Body of pancreas (tissue), 4 donors: Measurements from ENCODE around the gene COX7A1. TPM values are rescaled to one million over a fixed set of nuclear protein-coding genes. Genes with fewer than 3 reads are reported as not detected.
"Not testable (repeated sequence)": the region's sequence is repeated elsewhere in the genome, so short reads cannot be mapped to it uniquely, and the experiment has no call there.

Experiments used
- ATAC-seq: fragments of 150-250 bp; one replicate; pipeline ENCODE4 v1.9.1; 2016
- DNase-seq, 4 donors: peaks; one replicate each; pipeline ENCODE4 v3.0.0-alpha.2; 2019
- H3K27ac ChIP-seq, 4 donors: fragments of 200-600 bp; sonication (generic); 1 replicate in 3 of 4; 2 replicates in 1 of 4; pipeline versions ENCODE4 v1.5.1 to v1.6.1; 2016 to 2019; ENCODE audit warnings: mild to moderate bottlenecking in 1 of 4, mixed read lengths in 1 of 4, moderate library complexity in 1 of 4
- H3K27me3 ChIP-seq, 2 donors: fragments of 200-600 bp; sonication (generic); one replicate each; pipeline ENCODE4 v1.6.0; 2016; ENCODE audit warnings: mild to moderate bottlenecking in 1 of 2
- H3K36me3 ChIP-seq, 2 donors: fragments of 200-600 bp; sonication (generic); replicated peaks in 1 of 2; 2 replicates each; pipeline ENCODE4 v1.5.1; 2016; ENCODE audit warnings: low read depth in 2 of 2; ENCODE audit not compliant: insufficient read depth in 1 of 2
- H3K4me1 ChIP-seq: fragments of 200-600 bp; sonication (generic); one replicate; pipeline ENCODE4 v1.6.0; 2016
- H3K4me3 ChIP-seq, 2 donors: fragments of 200-600 bp; sonication (generic); 1 replicate in 1 of 2; 2 replicates in 1 of 2; pipeline ENCODE4 v1.5.1; 2016 to 2019
- H3K9me3 ChIP-seq, 3 donors: fragments of 200-600 bp; sonication (generic); 1 replicate in 2 of 3; 2 replicates in 1 of 3; pipeline ENCODE4 v1.5.1; 2016
- POLR2A ChIP-seq, 3 donors: fragments of 450-650 bp; IDR thresholded peaks; one replicate each; pipeline ENCODE4 v1.6.1; 2016; ENCODE audit warnings: antibody characterized with exemption in 3 of 3, mild to moderate bottlenecking in 2 of 3
- WGBS, 2 donors: methylation state at CpG; one replicate each; pipeline ENCODE4 v1.1.5; 2017; 5-methylcytosine and 5-hydroxymethylcytosine counted together
- intact Hi-C: fragments of 100-400 bp; cut with DNase I; formaldehyde crosslinking; loops from one replicate; pipeline ENCODE4 v1.15.1; 2023
- total RNA-seq, 2 donors: library from RNA; depleted of rRNA; stranded (reverse); fragments of >200 nt; gene quantifications; one replicate each; pipeline ENCODE4 v1.1.0, GENCODE V29; 2016
- TF ChIP-seq, protein P1 (sequence below), 7 experiments: fragments of 450-650 bp in 4 of 7; fragments of 200-600 bp in 3 of 7; sonication (generic) in 3 of 7; IDR thresholded peaks; one replicate each; pipeline ENCODE4 v1.5.1; 2016 to 2019; ENCODE audit warnings: antibody characterized with exemption in 7 of 7

COX7A1 gene
- total RNA-seq, 2 donors from 2014 or later = 1.6 to 29.0 TPM

DNA sequence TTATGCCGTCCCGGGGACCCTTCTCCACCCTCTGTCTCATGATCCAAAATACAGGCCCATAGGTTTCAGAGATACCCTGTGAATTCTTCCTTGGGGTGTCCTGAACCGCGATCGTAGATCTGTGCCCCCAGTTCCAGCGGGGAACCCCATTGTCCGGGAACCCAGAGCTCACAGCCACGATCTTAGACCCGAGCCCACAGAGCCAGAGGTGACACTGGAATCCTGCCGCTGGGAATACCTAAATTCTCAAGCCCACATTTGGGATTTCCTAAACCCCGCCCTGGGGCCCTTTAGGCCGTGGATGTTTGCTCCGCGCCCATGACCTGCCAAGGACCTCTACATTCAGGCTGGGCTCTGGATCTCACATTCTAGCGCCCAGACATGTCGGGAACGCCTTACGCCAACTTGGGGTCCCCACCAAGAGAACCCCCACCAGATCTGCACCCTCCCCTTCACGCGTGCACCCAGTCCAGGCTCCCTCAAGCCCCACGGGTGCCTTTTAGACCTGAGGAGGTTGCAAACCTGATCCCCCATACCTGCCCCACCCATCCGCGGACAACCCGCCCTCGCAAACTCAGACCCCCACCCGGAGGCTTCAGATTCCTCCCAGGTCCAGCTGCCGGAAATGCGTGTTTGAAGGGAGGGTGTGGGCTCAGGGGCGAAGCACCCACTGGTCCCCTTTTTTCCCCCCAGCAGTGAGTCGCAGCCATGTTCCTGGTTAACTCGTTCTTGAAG is 11.8 kb downstream of the COX7A1 start:
- H3K27ac ChIP-seq = peak overlapping the region; percentile 97 to 99 (median 98)
- H3K36me3 ChIP-seq = peaks cover 0 to 17% of the 10 kb centered on the region in 2 donors
- ATAC-seq (peak; percentile 13), DNase-seq (peak; percentile 33 to 60 (median 41))
- WGBS, 2 donors = 0% methylated on average over 11 to 31 of the region's 31 CpGs
- H3K27me3 ChIP-seq = no peaks in the 10 kb centered on the region
- intact Hi-C loops = no loop called here
- H3K9me3 ChIP-seq = no peaks in the 10 kb centered on the region
- H3K4me3 ChIP-seq = peak overlapping the region; percentile 78 to 89
- H3K4me1 ChIP-seq = peaks cover 39% of the 10 kb centered on the region
- no peak for TF ChIP-seq POLR2A (IDR thresholded peaks at IDR 0.05)
- TF ChIP-seq, protein P1, sequence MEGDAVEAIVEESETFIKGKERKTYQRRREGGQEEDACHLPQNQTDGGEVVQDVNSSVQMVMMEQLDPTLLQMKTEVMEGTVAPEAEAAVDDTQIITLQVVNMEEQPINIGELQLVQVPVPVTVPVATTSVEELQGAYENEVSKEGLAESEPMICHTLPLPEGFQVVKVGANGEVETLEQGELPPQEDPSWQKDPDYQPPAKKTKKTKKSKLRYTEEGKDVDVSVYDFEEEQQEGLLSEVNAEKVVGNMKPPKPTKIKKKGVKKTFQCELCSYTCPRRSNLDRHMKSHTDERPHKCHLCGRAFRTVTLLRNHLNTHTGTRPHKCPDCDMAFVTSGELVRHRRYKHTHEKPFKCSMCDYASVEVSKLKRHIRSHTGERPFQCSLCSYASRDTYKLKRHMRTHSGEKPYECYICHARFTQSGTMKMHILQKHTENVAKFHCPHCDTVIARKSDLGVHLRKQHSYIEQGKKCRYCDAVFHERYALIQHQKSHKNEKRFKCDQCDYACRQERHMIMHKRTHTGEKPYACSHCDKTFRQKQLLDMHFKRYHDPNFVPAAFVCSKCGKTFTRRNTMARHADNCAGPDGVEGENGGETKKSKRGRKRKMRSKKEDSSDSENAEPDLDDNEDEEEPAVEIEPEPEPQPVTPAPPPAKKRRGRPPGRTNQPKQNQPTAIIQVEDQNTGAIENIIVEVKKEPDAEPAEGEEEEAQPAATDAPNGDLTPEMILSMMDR (IDR thresholded peaks at IDR 0.05) = no peak

DNA sequence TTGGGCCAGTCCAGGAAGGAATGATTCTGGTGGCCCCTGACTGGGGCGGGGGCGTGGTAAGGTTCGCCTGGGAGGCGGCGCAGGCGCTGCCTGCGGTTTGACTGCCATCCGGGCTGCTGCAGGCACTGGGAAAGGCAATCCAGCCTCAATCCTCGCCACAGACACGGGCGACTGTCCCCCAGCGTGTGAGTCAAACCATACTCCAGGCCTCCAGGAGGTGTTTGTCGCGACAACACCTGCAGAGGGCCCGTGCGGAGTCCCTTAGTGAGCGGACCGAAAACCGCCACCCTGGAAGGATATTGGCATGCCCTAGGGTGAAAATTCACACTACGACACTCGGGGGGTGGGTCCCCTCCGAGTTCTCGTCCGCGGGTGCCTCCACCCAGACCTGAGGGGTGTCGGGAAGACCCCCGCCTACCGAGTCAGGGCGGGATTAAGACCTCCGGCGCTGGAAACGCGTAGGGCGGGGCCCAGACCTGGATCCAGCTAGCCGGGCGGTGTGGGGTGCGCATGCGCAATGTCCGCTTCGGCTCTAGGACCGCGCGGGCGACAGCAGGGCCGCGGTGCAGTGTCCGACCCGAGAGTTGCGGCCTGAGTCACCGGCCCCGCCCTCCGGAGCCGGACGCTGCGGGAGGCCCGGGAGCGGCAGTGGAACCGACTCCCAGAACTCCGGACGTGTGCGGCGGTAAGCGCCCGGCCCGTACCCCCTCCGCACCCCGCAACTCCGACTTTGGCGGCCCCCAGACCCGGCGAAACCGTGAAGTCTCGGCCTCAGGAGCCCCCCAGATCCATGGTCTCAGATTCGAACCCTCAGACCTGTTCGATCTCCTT is 12.6 kb downstream of the COX7A1 start, which contains the start of gene CAPNS1:
Gene CAPNS1, plus strand, starts transcription at position 594 of the 831 bp plus-strand sequence. CDS start 946 bp downstream, outside the sequence.
- TF ChIP-seq, protein P1 (IDR thresholded peaks at IDR 0.05) = peak in 4 of 7 experiments; percentile 7 to 30 (median 28)
- TF ChIP-seq POLR2A (IDR thresholded peaks at IDR 0.05) = peak; percentile 94 to 98 (median 98)
- 0 to 1% methylated on average over 2 to 75 of the region's 75 CpGs for WGBS, 2 donors
- peak within 1 kb of the TSS; percentile 78 to 89 for H3K4me3 ChIP-seq

DNA sequence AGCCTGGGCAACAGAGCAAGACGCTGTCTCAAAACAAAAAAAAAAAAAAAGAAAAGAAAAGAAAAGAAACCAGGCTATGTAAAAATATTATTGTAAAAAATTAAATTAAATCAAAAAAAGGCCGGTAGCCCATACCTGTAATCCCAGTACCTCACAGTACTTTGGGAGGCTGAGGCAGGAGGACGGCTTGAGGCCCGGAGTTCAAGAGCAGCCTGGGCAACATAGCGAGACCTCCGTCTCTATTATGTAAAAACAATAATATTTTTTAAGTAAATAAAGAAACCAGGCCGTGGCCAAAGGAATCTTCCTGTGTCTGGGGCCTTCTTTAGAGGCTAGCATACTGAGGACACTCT is 13.2 kb downstream of the COX7A1 start:
- 49 to 54% methylated on average over 7 of the region's 7 CpGs for WGBS, 2 donors
- Histone ChIP-seq H3K4me1 (peaks cover 39% of the 10 kb centered on the region), H3K36me3 (peaks cover 0 to 11% of the 10 kb centered on the region in 2 donors), H3K9me3 (no peaks in the 10 kb centered on the region), H3K27ac (peak overlapping the region; percentile 97 to 99 (median 98)), H3K27me3 (no peaks in the 10 kb centered on the region), H3K4me3 (peak overlapping the region in 1 of 2 donors; percentile 78)
- TF ChIP-seq POLR2A (IDR thresholded peaks at IDR 0.05) = no peak
- TF ChIP-seq, protein P1 (IDR thresholded peaks at IDR 0.05) = no peak
- no peak for ATAC-seq
- intact Hi-C loops = no loop called here
- DNase-seq = no peak

More for the DNA sequence above, 12.6 kb downstream of the COX7A1 start, which contains the start of gene CAPNS1:
- no peaks in the 10 kb centered on the region for H3K27me3 ChIP-seq
- peaks cover 0 to 13% of the 10 kb centered on the region in 2 donors for H3K36me3 ChIP-seq
- DNase-seq (peak; percentile 97 to 99 (median 98)), ATAC-seq (peak; percentile 90)
- intact Hi-C loops = no loop called here
- peak within 1 kb of the TSS; percentile 97 to 99 (median 98) for H3K27ac ChIP-seq
- H3K9me3 ChIP-seq = no peaks in the 10 kb centered on the region
- H3K4me1 ChIP-seq = peaks cover 39% of the 10 kb centered on the region

DNA sequence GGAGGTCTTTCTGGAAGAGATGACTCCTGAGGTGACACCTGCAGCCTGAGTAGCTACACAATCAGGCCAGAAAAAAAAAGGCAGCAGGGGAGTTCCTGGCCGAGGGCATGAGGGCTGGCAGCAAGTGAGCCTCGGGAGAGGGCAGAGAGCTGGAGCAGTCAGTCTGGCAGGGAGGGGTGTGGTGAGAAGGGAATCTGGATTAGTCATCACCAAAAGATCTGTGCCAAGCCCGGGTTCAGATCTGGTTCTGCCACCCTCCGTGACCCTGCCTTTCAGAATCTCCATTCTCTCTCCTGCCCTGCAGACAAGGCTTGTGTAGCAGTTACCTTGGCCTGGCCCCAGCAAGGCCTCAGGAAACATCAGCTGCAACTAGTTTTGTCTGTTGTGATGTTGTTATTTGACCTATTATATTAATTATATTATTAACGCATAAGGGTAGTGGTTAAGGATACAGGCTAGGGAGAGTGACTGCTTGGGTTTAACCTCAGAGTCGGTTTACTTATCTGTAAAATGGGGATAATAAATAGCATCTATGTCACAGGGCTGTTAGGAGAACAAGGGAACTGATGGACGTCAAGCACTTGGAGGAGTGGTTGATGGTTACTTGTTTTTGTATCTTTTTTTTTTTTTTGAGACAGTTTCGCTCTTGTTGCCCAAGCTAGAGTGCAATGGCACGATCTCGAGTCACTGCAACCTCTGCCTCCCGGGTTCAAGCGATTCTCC is 15.1 kb downstream of the COX7A1 start:
- intact Hi-C loops = no loop called here
- Histone ChIP-seq H3K27me3 (no peaks in the 10 kb centered on the region), H3K36me3 (no peaks in the 10 kb centered on the region), H3K27ac (peak overlapping the region; percentile 59 to 84 (median 68)), H3K4me1 (peaks cover 39% of the 10 kb centered on the region), H3K4me3 (no peak overlapping the region), H3K9me3 (no peaks in the 10 kb centered on the region)
- 47 to 53% methylated on average over 12 of the region's 12 CpGs for WGBS, 2 donors
- ATAC-seq (peak; percentile 57), DNase-seq (peak; percentile 69 to 93 (median 82))
- TF ChIP-seq POLR2A (IDR thresholded peaks at IDR 0.05) = peak in 2 of 3 donors; percentile 60 to 66
- TF ChIP-seq, protein P1 (IDR thresholded peaks at IDR 0.05) = no peak

DNA sequence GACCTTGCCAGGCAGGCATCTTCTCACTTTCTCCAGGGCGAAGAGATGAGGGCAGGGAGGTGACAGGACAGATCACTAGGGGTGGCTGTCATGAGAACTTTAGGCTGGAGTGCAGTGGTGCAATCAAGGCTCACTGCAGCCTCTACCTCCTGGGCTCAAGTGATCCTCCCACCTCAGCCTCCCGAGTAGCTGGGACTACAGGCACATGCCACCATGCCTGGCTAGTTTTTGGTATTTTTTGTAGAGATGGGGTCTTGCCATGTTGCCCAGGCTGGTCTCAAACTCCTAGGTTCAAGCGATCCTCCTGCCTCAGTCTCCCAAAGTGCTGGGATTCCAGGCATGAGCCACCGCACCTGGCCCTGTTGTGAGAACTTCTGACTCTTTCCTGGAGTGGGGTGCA is 17.4 kb downstream of the COX7A1 start:
- H3K27me3 ChIP-seq, DNase-seq, H3K36me3 ChIP-seq, H3K9me3 ChIP-seq, intact Hi-C loops, H3K4me3 ChIP-seq, ATAC-seq, H3K27ac ChIP-seq: not testable (repeated sequence)
- 88 to 91% methylated on average over 4 of the region's 4 CpGs for WGBS, 2 donors
- H3K4me1 ChIP-seq = peaks cover 29% of the 10 kb centered on the region

DNA sequence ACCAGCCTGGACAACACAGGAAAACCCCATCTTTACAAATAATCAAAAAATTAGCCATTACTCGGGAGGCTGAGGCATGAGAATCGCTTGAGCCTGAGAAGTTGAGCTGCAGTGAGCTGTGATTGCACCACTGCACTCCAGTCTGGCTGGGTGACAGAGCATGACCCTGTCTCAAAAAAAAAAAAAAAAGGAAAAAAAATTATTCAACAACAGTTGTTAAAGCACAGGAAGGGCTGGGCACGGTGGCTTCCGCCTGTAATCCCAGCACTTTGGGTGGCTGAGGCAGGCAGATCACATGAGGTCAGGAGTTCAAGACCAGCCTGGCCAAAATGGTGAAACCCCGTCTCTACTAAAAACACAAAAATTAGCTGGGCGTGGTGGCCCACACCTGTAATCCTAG is 21.0 kb downstream of the COX7A1 start:
- H3K9me3 ChIP-seq, H3K27ac ChIP-seq, ATAC-seq, H3K4me3 ChIP-seq, H3K27me3 ChIP-seq, H3K36me3 ChIP-seq, intact Hi-C loops: not testable (repeated sequence)
- WGBS, 2 donors = 41 to 66% methylated on average over 6 of the region's 6 CpGs
- H3K4me1 ChIP-seq = peaks cover 13% of the 10 kb centered on the region
- DNase-seq = peak in 1 of 4 donors; percentile 23
